Stimulated activated CD8-positive, alpha-beta memory T cell treated with anti-CD3 and anti-CD28 coated beads, Interleukin-4, amount 100 ng/mL, for 1 hour (primary cell): ENCODE results near the gene BCL2.

Source experiments
- DNase-seq, 2 donors: peaks; one replicate each; pipeline ENCODE4 v3.0.0-alpha.2; 2020; ENCODE audit warnings: low read depth in 2 of 2, low spot score in 1 of 2

Gene BCL2

GRCh38 chr18:63311118-63312018 is 8.2 kb downstream of the BCL2 start:
- DNase-seq, result no peak

- DNase-seq, result no peak
Measured at GRCh38 chr18:63309422-63309821, 10.1 kb downstream of the BCL2 start.

GRCh38 chr18:63307551-63308200 is 11.9 kb downstream of the BCL2 start:
- no peak for DNase-seq

- DNase-seq, result no peak
Measured at GRCh38 chr18:63306819-63307550, 12.6 kb downstream of the BCL2 start.

GRCh38 chr18:63306249-63306648 is 13.3 kb downstream of the BCL2 start:
- DNase-seq, result no peak

GRCh38 chr18:63303547-63303946 is 16.0 kb downstream of the BCL2 start:
- no peak for DNase-seq

GRCh38 chr18:63302636-63303405 is 16.7 kb downstream of the BCL2 start:
- no peak for DNase-seq

GRCh38 chr18:63302220-63302619 is 17.3 kb downstream of the BCL2 start:
- no peak for DNase-seq

GRCh38 chr18:63301434-63301833 is 18.1 kb downstream of the BCL2 start:
- no peak for DNase-seq

- no peak for DNase-seq
Measured at GRCh38 chr18:63299837-63300745, 19.5 kb downstream of the BCL2 start.

GRCh38 chr18:63298400-63299365 is 20.9 kb downstream of the BCL2 start:
- DNase-seq, result no peak

- no peak for DNase-seq
Measured at GRCh38 chr18:63297687-63298399, 21.7 kb downstream of the BCL2 start.

- no peak for DNase-seq
Measured at GRCh38 chr18:63293935-63294334, 25.6 kb downstream of the BCL2 start.

- DNase-seq, result no peak
Measured at GRCh38 chr18:63292831-63293683, 26.5 kb downstream of the BCL2 start.

GRCh38 chr18:63291278-63291677 is 28.3 kb downstream of the BCL2 start:
- DNase-seq, result no peak

GRCh38 chr18:63290821-63291200 is 28.8 kb downstream of the BCL2 start:
- DNase-seq, result no peak

GRCh38 chr18:63290166-63290820 is 29.3 kb downstream of the BCL2 start:
- DNase-seq, result no peak
